ENCODE data around the gene BAZ1A. TPM values are rescaled to one million over a fixed set of nuclear protein-coding genes. Genes with fewer than 3 reads are reported as not detected.

BAZ1A gene
- total RNA-seq, 1 donor from 2014 or later = 58.6 TPM

DNA sequence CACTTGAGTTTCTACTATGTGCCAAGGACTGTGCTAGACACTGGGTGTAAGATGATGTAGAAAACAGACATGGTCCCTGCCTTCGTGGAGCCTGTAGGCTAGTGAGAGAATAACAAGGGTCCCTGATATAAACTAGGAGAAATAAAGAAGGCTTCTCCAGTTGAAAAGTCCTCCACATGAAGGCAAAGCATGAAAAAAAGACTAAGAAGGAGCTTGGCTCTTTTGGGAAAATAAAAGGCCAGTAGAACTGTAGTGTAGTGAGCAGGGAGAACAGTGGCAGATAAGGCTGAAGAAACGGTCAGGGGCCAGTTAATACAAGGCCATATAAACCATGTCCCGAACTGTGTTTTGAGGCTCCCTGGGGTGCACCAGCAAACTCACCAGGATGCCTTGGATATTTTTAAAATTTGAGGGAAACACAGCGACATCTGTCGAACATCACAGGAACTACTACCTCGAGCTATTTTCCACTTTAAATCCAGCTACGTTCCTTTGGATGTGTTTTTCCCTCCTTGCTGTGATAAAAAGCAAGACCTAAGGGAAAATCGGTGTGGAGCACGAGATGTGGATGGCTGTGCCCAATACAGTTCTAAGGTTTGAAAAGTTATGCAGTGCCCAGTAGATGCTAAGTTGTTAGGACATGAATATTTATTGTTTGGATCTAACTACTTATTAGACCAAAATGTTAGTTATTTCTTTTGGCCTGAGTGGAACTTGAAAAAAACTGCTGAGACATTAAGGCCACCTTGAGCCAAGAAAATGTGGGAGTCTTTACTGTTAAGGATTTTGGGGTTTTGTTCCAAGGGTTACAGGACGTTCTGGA, 152.2 kb downstream of the BAZ1A start:
- intact Hi-C loops (cut with micrococcal nuclease) = loop anchor here (1.0 to 2.0 kb wide), 3 partner anchors 9 to 700 kb away; partner anchors contain the start of gene CFL2

GRCh38 chr14:34721129-34721528, 154.0 kb downstream of the BAZ1A start:
- intact Hi-C loops (cut with micrococcal nuclease) = no loop called here

DNA sequence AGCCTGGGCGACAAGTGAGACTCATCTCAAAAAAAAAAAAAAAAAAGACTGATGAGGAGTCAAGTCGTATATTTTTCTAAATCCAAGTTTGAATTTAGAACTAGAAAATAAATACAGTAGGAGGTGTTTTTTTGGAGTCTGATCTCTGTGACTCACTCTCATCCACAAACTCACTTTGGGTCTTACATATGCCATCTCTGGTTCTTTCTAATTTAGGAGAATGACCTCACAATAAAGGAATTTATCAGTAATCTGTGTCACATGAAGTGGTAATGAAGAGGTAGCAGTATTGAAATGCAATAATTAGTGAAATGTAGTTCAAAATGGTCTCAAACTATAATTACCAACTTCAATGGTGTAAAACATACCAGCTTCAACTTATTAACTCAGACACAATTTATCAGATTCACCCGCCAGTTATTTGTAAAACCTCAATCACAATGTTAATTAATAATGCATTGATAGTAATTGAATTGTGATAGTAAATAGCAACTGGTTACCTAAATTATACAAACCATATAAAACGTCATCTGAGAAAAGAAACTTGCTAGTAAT, 156.3 kb downstream of the BAZ1A start:
- intact Hi-C loops (cut with micrococcal nuclease) = no loop called here

DNA sequence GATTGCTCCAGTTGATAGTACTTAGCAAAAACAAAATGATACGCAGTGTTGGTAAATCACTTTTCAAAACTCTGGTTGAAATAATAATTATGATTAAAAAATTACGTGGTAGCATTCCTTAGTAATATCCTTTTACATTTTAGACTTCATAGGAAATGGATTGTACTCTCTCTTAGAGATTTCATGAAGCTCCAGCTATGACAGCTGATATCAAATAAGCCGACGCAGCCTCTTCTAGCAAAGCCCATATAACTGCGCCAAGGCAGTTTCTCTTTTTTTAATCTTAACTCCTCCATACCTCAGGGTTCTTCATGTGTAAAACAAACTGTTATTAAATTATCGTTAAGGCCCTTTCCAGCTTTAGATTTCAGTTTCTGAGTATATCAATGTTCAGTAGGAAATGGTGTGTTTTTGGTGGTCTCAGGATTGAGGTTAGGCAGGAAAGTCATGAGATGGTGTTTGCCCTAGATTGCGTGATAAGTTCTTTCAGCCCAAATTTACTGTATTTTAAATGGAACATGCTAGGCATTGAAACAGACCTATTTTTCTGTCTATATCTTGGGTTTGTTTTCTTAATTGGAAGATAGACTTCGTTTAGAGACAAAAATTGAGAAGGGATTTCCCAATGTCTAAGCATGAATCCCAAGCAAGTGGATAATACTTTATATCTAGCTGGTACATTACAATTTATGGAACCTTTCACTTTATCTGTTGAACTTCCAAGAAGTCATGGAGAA, 159.9 kb downstream of the BAZ1A start:
- intact Hi-C loops (cut with micrococcal nuclease) = no loop called here

DNA sequence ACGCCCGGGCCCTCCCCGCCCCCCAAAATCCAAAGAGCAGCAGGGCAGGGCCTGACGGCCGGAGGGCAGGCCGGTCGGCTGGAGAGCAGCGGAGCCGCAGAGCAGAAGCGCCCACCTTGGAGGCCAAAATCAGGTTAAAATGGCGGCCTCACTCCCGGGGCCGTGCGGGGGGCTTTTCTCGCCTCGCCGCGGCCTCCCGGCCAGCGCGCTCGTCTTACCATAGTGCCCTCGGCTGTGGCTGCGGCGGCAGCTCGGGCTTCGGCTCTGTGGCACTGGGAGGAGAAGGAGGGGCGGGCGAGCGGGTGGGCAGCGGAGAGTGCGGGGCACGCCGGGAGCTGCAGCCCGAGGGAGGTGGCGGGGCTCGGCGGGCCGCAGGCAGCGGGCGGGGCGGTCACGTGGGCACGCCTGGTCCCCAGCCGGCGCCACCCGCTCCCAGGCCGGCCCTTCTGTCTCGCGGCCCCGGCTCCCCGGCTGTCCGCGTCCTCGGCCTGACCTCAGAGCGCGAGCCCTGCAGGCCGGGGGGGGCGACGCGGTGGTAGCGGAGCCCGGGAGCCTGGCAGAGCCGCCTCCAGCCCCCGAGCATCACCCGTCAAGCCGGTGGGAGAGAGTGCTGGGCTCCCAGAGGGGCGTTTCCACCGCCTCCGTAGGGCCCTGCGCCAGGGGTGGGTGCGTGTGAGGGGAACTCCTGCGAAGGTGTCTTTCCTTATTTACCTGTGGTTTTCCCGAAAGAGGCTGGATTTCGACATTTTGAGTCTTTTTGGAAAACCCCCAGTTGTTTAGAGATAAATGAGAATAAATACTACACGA, 160.6 kb downstream of the BAZ1A start, which contains the start of gene CFL2:
TSS of gene CFL2 (minus strand) at position 274 of the 807 bp plus-strand sequence. CDS start at position 221, 53 bp downstream.
- intact Hi-C loops (cut with micrococcal nuclease) = loop anchor here (1.0 kb wide), 5 partner anchors 9 to 408 kb away; partner anchors contain the start of genes FAM177A1, PRORP, SNX6 and SRP54

GRCh38 chr14:34713681-34714319, 161.4 kb downstream of the BAZ1A start:
- intact Hi-C loops (cut with micrococcal nuclease) = loop anchor here (1.0 to 2.0 kb wide), 7 partner anchors 10 to 409 kb away; partner anchors contain the start of genes FAM177A1, PRORP, SNX6 and SRP54

DNA sequence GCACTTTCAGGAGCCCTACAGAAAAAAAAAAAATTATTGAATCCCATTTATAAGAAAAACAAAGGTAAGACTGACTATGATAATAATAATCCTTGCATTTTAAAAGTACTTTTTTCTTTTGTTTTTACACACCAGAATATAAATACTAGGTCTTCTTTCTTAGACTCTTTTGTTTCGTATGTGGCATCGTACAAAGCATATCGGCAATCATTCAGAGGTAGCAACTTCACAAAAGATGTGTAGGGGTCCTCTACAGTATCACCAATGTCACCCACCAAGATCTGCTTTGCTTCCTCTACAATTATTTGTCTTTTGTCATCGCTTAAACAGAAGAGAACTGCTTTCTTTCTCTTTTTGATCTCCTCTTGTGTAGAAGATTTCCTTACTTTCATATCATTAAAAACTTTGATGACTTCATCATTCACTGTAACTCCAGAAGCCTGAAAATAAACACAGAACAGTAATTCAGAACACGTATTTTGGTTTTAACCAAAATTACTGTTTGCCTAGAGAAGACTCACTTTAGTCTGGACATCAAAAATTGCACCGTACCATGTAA, 162.0 kb downstream of the BAZ1A start:
- intact Hi-C loops (cut with micrococcal nuclease) = loop anchor here (1.0 to 2.0 kb wide), 2 partner anchors 40 to 160 kb away; no protein-coding TSS in a partner anchor

DNA sequence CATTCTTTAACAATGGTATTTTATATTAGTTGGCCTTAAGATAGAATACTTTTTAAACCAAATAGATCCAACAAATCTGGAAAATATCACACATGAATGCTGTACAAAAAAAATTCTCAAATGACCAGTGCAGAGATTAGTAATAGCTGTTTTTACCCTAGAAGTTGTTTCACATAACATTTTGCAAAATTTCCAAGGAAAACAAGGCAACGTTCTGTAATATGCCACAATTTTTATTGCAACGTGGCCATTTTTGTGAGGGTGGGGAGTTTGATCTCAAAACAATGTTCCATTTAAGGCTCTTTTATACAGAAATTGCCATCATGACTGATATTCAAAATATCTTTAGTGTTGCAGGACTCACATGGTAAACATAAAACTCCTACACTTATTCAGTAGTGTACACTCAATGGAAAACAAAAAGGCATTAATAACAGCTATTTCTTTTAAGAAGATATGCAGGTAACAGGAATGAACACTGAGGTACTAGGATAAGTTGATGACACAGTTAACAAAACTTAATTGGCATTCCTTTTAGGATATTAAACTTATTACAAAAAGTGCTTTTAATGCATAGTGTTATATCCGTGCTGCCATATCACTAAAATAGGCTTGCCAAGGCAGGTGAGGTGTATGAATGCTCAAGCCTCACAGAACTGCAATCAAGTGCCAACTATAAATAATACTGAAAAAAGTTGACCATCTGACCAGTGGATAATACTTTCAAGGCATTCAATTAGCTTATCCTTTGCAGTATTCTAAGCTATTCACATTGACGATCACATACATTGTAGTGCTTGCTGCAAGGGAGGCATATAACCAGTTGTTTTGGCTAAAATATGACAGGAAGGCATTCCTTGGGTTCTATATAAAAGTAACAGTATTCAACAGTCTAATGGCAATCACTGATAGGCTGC, 163.1 kb downstream of the BAZ1A start:
- intact Hi-C loops (cut with micrococcal nuclease) = loop anchor here (2.0 kb wide), 1 partner anchor 39 kb away; no protein-coding TSS in a partner anchor

- intact Hi-C loops (cut with micrococcal nuclease) = no loop called here
These were observed 164.0 kb downstream of the BAZ1A start for GRCh38 chr14:34711169-34711568.

DNA sequence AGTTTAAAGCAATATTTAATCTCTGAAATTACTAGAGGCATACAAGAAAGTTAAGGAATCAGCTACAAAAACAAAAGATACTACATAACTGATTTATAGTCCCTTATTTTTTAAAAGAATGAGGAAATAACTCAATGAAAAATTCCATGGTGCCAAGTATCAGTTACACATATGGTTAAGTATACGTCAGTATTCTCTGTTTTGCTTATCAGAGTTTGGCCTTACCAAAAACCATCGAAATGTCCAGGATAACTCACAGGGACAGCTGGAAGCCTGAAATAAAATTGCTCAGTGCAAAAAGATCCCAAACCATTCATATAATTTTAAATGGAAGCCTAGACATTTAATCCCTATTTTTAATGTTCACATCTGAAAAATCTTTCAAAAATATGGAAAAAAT, 164.4 kb downstream of the BAZ1A start:
- intact Hi-C loops (cut with micrococcal nuclease) = no loop called here

- intact Hi-C loops (cut with micrococcal nuclease) = no loop called here
These were observed 165.2 kb downstream of the BAZ1A start for GRCh38 chr14:34710006-34710405.

GRCh38 chr14:34707722-34708121, 167.4 kb downstream of the BAZ1A start:
- intact Hi-C loops (cut with micrococcal nuclease) = no loop called here

Other genes starting within 250 kb of the BAZ1A start
- gene SNX6, start 245.2 kb downstream of the BAZ1A start, total RNA-seq = 86.6 and 88.4 TPM in 2 replicates
- gene CFL2, start 160.8 kb downstream of the BAZ1A start, total RNA-seq = 6.0 and 7.8 TPM in 2 replicates
- gene SRP54, start 107.6 kb upstream of the BAZ1A start, total RNA-seq = 67.0 and 68.4 TPM in 2 replicates
- gene FAM177A1, start 170.9 kb upstream of the BAZ1A start, total RNA-seq = 45.0 and 48.7 TPM in 2 replicates
- 43.1 and 44.2 TPM in 2 replicates for gene PPP2R3C, start 246.6 kb upstream of the BAZ1A start, total RNA-seq
- gene PRORP, start 247.2 kb upstream of the BAZ1A start, total RNA-seq = 38.7 and 43.2 TPM in 2 replicates

Measured in T-helper 1 cell treated with Interleukin-12 subunit alpha and Interleukin-12 subunit beta and Interleukin-4 antibody, amounts not matched to agents 30 ng/mL and 1 ng/mL, for 36 hours (primary cell).